Measurements from ENCODE around the gene KCTD13. TPM values are rescaled to one million over a fixed set of nuclear protein-coding genes. Genes with fewer than 3 reads are reported as not detected.
"Not testable (repeated sequence)": the region's sequence is repeated elsewhere in the genome, so short reads cannot be mapped to it uniquely, and the experiment has no call there.

The KCTD13 gene
- total RNA-seq, 3 donors from 2014 or later: 14.3 to 20.5 (median 18.7) TPM

- H3K4me3 ChIP-seq: no peak overlapping the region
- no peak for DNase-seq (ENCODE audit: low spot score in 2 of 2)
- intact Hi-C loops (cut with DNase I; ENCODE audit: low total_unique reads): no loop called here
- H3K4me1 ChIP-seq: no peaks in the 10 kb centered on the region
- no peaks in the 10 kb centered on the region for H3K36me3 ChIP-seq
- H3K27me3 ChIP-seq: no peaks in the 10 kb centered on the region
- TF ChIP-seq POLR2A (IDR thresholded peaks at IDR 0.05) (no peak), CTCF (IDR thresholded peaks at IDR 0.05) (no peak)
- H3K27ac ChIP-seq: no peak overlapping the region
- no peaks in the 10 kb centered on the region for H3K9me3 ChIP-seq
These were observed 15.0 kb downstream of the KCTD13 start for GRCh38 chr16:29910819-29911675.

GRCh38 chr16:29909851-29910250, 16.2 kb downstream of the KCTD13 start:
- DNase-seq (ENCODE audit: low spot score in 2 of 2); H3K27ac ChIP-seq; intact Hi-C loops (cut with DNase I; ENCODE audit: low total_unique reads); H3K4me3 ChIP-seq; H3K9me3 ChIP-seq; H3K36me3 ChIP-seq; H3K27me3 ChIP-seq; H3K4me1 ChIP-seq: not testable (repeated sequence)

- Histone ChIP-seq H3K4me3 (no peak overlapping the region), H3K9me3 (no peaks in the 10 kb centered on the region), H3K36me3 (no peaks in the 10 kb centered on the region), H3K4me1 (no peaks in the 10 kb centered on the region), H3K27me3 (no peaks in the 10 kb centered on the region), H3K27ac (no peak overlapping the region)
- intact Hi-C loops (cut with DNase I; ENCODE audit: low total_unique reads): no loop called here
- TF ChIP-seq CTCF (IDR thresholded peaks at IDR 0.05): no peak
- TF ChIP-seq POLR2AphosphoS5 (IDR thresholded peaks at IDR 0.05): no peak
- no peak for TF ChIP-seq POLR2A (IDR thresholded peaks at IDR 0.05)
- no peak for DNase-seq (ENCODE audit: low spot score in 2 of 2)
These were observed 16.6 kb downstream of the KCTD13 start for GRCh38 chr16:29909391-29909790.

DNA sequence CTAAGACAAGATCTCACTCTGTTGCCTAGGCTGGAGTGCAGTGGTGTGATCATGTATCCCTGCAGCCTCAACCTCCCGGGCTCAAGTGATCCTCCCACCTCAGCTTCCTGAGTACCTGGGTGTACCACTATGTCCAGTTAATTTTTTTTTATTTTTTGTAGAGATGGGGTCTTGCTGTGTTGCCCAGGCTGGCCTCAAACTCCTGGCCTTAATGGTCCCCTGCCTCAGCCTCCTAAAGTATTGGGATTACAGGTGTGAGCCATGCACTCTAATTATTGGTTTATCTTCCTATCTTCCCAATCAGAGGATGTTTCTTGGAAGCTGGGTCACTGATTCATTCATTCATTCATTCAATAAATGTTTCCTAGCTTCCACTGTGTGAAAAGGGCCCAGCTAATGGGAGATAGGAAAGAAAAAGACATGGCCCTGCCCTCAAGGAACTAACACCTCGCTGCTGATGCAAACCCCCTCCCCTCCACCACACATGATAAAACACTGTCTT, 17.3 kb downstream of the KCTD13 start:
- H3K36me3 ChIP-seq: no peaks in the 10 kb centered on the region
- no peak for TF ChIP-seq POLR2AphosphoS5 (IDR thresholded peaks at IDR 0.05)
- no peaks in the 10 kb centered on the region for H3K4me1 ChIP-seq

GRCh38 chr16:29907973-29908372, 18.1 kb downstream of the KCTD13 start:
- Histone ChIP-seq H3K4me1 (no peaks in the 10 kb centered on the region), H3K4me3 (no peak overlapping the region), H3K27ac (no peak overlapping the region), H3K36me3 (no peaks in the 10 kb centered on the region), H3K9me3 (no peaks in the 10 kb centered on the region), H3K27me3 (no peaks in the 10 kb centered on the region)
- intact Hi-C loops (cut with DNase I; ENCODE audit: low total_unique reads): no loop called here
- TF ChIP-seq POLR2A (IDR thresholded peaks at IDR 0.05) (no peak), CTCF (IDR thresholded peaks at IDR 0.05) (no peak), POLR2AphosphoS5 (IDR thresholded peaks at IDR 0.05) (no peak)
- no peak for DNase-seq (ENCODE audit: low spot score in 2 of 2)

More for the DNA sequence above, 17.3 kb downstream of the KCTD13 start:
- Histone ChIP-seq H3K4me3 (no peak overlapping the region), H3K9me3 (no peaks in the 10 kb centered on the region), H3K27ac (no peak overlapping the region), H3K27me3 (no peaks in the 10 kb centered on the region)
- DNase-seq (ENCODE audit: low spot score in 2 of 2): no peak
- intact Hi-C loops (cut with DNase I; ENCODE audit: low total_unique reads): no loop called here

GRCh38 chr16:29906520-29907244, 19.3 kb downstream of the KCTD13 start:
- DNase-seq (ENCODE audit: low spot score in 2 of 2): no peak
- Histone ChIP-seq H3K4me3 (no peak overlapping the region), H3K4me1 (no peaks in the 10 kb centered on the region), H3K9me3 (no peaks in the 10 kb centered on the region), H3K27me3 (no peaks in the 10 kb centered on the region), H3K27ac (no peak overlapping the region), H3K36me3 (no peaks in the 10 kb centered on the region)
- intact Hi-C loops (cut with DNase I; ENCODE audit: low total_unique reads): no loop called here
- TF ChIP-seq CTCF (IDR thresholded peaks at IDR 0.05) (no peak), POLR2AphosphoS5 (IDR thresholded peaks at IDR 0.05) (no peak), POLR2A (IDR thresholded peaks at IDR 0.05) (no peak)

Data from breast epithelium (tissue), 4 donors.